ENCODE results near the gene ENKD1.

DNA sequence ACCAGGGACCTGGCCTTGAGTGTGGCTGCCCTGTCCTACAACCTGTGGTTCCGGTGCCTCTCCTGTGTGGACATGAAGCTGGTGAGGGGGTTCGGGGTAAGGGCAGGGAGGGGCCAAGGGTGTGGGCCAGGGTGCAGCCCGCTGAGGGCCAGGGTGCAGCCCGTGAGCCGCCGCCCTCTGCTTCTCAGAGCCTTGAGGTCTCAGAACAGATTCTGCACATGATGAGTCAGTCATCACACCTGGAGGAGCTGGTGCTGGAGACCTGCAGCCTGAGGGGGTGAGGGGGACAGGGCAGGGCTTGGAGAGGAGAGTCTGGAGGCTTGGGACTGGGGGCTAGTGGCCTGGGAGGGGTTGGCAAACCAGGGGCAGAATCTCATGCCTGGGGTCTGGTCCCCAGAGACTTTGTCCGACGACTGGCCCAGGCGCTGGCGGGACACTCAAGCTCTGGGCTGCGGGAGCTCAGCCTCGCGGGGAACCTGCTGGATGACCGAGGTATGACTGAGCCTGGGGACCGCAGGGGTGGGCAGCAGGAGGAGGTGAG, 19.4 kb downstream of the ENKD1 start:
- no peak for TF ChIP-seq ZFP3 (CRISPR knock-in tag; IDR thresholded peaks at IDR 0.05)
- TF ChIP-seq, protein P1, sequence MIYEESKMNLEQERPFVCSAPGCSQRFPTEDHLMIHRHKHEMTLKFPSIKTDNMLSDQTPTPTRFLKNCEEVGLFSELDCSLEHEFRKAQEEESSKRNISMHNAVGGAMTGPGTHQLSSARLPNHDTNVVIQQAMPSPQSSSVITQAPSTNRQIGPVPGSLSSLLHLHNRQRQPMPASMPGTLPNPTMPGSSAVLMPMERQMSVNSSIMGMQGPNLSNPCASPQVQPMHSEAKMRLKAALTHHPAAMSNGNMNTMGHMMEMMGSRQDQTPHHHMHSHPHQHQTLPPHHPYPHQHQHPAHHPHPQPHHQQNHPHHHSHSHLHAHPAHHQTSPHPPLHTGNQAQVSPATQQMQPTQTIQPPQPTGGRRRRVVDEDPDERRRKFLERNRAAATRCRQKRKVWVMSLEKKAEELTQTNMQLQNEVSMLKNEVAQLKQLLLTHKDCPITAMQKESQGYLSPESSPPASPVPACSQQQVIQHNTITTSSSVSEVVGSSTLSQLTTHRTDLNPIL (CRISPR knock-in tag; IDR thresholded peaks at IDR 0.05; ENCODE audit: low read depth) = no peak
- no peak for TF ChIP-seq ARNTL (CRISPR knock-in tag; IDR thresholded peaks at IDR 0.05; ENCODE audit: borderline replicate concordance, low read depth)
- TF ChIP-seq, protein P2, sequence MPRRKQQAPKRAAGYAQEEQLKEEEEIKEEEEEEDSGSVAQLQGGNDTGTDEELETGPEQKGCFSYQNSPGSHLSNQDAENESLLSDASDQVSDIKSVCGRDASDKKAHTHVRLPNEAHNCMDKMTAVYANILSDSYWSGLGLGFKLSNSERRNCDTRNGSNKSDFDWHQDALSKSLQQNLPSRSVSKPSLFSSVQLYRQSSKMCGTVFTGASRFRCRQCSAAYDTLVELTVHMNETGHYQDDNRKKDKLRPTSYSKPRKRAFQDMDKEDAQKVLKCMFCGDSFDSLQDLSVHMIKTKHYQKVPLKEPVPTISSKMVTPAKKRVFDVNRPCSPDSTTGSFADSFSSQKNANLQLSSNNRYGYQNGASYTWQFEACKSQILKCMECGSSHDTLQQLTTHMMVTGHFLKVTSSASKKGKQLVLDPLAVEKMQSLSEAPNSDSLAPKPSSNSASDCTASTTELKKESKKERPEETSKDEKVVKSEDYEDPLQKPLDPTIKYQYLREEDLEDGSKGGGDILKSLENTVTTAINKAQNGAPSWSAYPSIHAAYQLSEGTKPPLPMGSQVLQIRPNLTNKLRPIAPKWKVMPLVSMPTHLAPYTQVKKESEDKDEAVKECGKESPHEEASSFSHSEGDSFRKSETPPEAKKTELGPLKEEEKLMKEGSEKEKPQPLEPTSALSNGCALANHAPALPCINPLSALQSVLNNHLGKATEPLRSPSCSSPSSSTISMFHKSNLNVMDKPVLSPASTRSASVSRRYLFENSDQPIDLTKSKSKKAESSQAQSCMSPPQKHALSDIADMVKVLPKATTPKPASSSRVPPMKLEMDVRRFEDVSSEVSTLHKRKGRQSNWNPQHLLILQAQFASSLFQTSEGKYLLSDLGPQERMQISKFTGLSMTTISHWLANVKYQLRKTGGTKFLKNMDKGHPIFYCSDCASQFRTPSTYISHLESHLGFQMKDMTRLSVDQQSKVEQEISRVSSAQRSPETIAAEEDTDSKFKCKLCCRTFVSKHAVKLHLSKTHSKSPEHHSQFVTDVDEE (CRISPR knock-in tag; IDR thresholded peaks at IDR 0.05) = no peak
- no peak for TF ChIP-seq ZFP30 (CRISPR knock-in tag; IDR thresholded peaks at IDR 0.05)
- TF ChIP-seq ZNF565 (CRISPR knock-in tag; conservative IDR thresholded peaks at IDR 0.05; ENCODE audit: low read depth) = no peak
- no peak for TF ChIP-seq ZC3H10 (CRISPR knock-in tag; IDR thresholded peaks at IDR 0.05)
- TF ChIP-seq, protein P3, sequence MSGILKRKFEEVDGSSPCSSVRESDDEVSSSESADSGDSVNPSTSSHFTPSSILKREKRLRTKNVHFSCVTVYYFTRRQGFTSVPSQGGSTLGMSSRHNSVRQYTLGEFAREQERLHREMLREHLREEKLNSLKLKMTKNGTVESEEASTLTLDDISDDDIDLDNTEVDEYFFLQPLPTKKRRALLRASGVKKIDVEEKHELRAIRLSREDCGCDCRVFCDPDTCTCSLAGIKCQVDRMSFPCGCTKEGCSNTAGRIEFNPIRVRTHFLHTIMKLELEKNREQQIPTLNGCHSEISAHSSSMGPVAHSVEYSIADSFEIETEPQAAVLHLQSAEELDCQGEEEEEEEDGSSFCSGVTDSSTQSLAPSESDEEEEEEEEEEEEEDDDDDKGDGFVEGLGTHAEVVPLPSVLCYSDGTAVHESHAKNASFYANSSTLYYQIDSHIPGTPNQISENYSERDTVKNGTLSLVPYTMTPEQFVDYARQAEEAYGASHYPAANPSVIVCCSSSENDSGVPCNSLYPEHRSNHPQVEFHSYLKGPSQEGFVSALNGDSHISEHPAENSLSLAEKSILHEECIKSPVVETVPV (CRISPR knock-in tag; IDR thresholded peaks at IDR 0.05) = no peak
- TF ChIP-seq, protein P4, sequence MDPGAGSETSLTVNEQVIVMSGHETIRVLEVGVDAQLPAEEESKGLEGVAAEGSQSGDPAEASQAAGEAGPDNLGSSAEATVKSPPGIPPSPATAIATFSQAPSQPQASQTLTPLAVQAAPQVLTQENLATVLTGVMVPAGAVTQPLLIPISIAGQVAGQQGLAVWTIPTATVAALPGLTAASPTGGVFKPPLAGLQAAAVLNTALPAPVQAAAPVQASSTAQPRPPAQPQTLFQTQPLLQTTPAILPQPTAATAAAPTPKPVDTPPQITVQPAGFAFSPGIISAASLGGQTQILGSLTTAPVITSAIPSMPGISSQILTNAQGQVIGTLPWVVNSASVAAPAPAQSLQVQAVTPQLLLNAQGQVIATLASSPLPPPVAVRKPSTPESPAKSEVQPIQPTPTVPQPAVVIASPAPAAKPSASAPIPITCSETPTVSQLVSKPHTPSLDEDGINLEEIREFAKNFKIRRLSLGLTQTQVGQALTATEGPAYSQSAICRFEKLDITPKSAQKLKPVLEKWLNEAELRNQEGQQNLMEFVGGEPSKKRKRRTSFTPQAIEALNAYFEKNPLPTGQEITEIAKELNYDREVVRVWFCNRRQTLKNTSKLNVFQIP (CRISPR knock-in tag; IDR thresholded peaks at IDR 0.05; ENCODE audit: borderline replicate concordance, low read depth) = no peak
- TF ChIP-seq ZNF8 (CRISPR knock-in tag; IDR thresholded peaks at IDR 0.05) = no peak
- no peak for TF ChIP-seq TOX (CRISPR knock-in tag; IDR thresholded peaks at IDR 0.05; ENCODE audit: borderline replicate concordance)
- TF ChIP-seq, protein P5, sequence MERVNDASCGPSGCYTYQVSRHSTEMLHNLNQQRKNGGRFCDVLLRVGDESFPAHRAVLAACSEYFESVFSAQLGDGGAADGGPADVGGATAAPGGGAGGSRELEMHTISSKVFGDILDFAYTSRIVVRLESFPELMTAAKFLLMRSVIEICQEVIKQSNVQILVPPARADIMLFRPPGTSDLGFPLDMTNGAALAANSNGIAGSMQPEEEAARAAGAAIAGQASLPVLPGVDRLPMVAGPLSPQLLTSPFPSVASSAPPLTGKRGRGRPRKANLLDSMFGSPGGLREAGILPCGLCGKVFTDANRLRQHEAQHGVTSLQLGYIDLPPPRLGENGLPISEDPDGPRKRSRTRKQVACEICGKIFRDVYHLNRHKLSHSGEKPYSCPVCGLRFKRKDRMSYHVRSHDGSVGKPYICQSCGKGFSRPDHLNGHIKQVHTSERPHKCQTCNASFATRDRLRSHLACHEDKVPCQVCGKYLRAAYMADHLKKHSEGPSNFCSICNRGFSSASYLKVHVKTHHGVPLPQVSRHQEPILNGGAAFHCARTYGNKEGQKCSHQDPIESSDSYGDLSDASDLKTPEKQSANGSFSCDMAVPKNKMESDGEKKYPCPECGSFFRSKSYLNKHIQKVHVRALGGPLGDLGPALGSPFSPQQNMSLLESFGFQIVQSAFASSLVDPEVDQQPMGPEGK (CRISPR knock-in tag; IDR thresholded peaks at IDR 0.05; ENCODE audit: borderline replicate concordance) = no peak
- TF ChIP-seq RARB (CRISPR knock-in tag; IDR thresholded peaks at IDR 0.05) = no peak
- TF ChIP-seq ISL1 (CRISPR knock-in tag; IDR thresholded peaks at IDR 0.05) = no peak

Data from SK-N-SH treated with all-trans-retinoic acid at 6 μM for 48 hours (cell line).